Smooth muscle cell (in vitro differentiated cells): ENCODE measurements around the gene CREB5. TPM values are rescaled to one million over a fixed set of nuclear protein-coding genes. Genes with fewer than 3 reads are reported as not detected.

ENCODE experiments used
- DNase-seq: peaks from one replicate; lab custom pipeline; 2025; ENCODE audit not compliant: unreplicated experiment; lab: John Stamatoyannopoulos, UW
- H2AFZ ChIP-seq: fragments of 200-600 bp; sonication (generic); 2 replicates; pipeline ENCODE4 v1.6.0; 2016; ENCODE audit warnings: antibody characterized with exemption, low read depth, mild to moderate bottlenecking
- H3F3A ChIP-seq: fragments of 200-600 bp; sonication (generic); 2 replicates; pipeline ENCODE4 v1.6.0; 2017; ENCODE audit warnings: antibody characterized with exemption, low read depth
- H3K27ac ChIP-seq: fragments of 200-600 bp; sonication (generic); 2 replicates; pipeline ENCODE4 v1.5.1; 2016; ENCODE audit warnings: low read depth, mild to moderate bottlenecking
- H3K27me3 ChIP-seq: fragments of 200-600 bp; sonication (generic); 2 replicates; pipeline ENCODE4 v1.6.1; 2016; ENCODE audit warnings: low read depth, mild to moderate bottlenecking
- H3K36me3 ChIP-seq: fragments of 200-600 bp; sonication (generic); 2 replicates; pipeline ENCODE4 v1.5.1; 2016; ENCODE audit warnings: low read depth
- H3K4me1 ChIP-seq: fragments of 200-600 bp; sonication (generic); 2 replicates; pipeline ENCODE4 v1.5.1; 2016; ENCODE audit warnings: low read depth
- H3K4me2 ChIP-seq: fragments of 200-600 bp; sonication (generic); 2 replicates; pipeline ENCODE4 v1.6.0; 2016; ENCODE audit warnings: mild to moderate bottlenecking
- H3K4me3 ChIP-seq: fragments of 200-600 bp; sonication (generic); 2 replicates; pipeline ENCODE4 v1.5.1; 2016; ENCODE audit warnings: mild to moderate bottlenecking
- H3K79me2 ChIP-seq: fragments of 200-600 bp; sonication (generic); 2 replicates; pipeline ENCODE4 v1.6.0; 2016; ENCODE audit warnings: low read depth, mild to moderate bottlenecking
- H3K9ac ChIP-seq: fragments of 200-600 bp; sonication (generic); 2 replicates; pipeline ENCODE4 v1.6.0; 2016; ENCODE audit warnings: low read depth
- H3K9me3 ChIP-seq: fragments of 200-600 bp; sonication (generic); replicated peaks from 2 replicates; pipeline ENCODE4 v1.5.1; 2016; ENCODE audit warnings: low read depth
- H4K20me1 ChIP-seq: fragments of 200-600 bp; sonication (generic); 2 replicates; pipeline ENCODE4 v1.6.0; 2016; ENCODE audit warnings: low read depth
- CTCF ChIP-seq: fragments of 200-600 bp; sonication (generic); IDR thresholded peaks from 2 replicates; pipeline ENCODE4 v1.5.1; 2017; ENCODE audit warnings: borderline replicate concordance, mild to moderate bottlenecking, antibody characterized with exemption; ENCODE audit not compliant: insufficient read depth, poor library complexity, severe bottlenecking
- WGBS: methylation state at CpG from one replicate; pipeline ENCODE4 v1.1.7; 2016; ENCODE audit warnings: low lambda C conversion rate; 5-methylcytosine and 5-hydroxymethylcytosine counted together
- polyA plus RNA-seq: library from polyadenylated mRNA; unstranded; fragments of >200 nt; fragmentation: Nextera tagmentation; extraction: Ambion mirVana; gene quantifications from 2 replicates; pipeline ENCODE4 v1.2.1, GENCODE V29; 2016
- total RNA-seq: library from RNA; depleted of rRNA; stranded (reverse); fragments of >200 nt; gene quantifications from 2 replicates; pipeline ENCODE4 v1.2.3, GENCODE V29; 2014

Gene CREB5
- total and polyA plus RNA-seq, 2 experiments from 2014 or later, result 6.2 to 18.2 TPM

DNA sequence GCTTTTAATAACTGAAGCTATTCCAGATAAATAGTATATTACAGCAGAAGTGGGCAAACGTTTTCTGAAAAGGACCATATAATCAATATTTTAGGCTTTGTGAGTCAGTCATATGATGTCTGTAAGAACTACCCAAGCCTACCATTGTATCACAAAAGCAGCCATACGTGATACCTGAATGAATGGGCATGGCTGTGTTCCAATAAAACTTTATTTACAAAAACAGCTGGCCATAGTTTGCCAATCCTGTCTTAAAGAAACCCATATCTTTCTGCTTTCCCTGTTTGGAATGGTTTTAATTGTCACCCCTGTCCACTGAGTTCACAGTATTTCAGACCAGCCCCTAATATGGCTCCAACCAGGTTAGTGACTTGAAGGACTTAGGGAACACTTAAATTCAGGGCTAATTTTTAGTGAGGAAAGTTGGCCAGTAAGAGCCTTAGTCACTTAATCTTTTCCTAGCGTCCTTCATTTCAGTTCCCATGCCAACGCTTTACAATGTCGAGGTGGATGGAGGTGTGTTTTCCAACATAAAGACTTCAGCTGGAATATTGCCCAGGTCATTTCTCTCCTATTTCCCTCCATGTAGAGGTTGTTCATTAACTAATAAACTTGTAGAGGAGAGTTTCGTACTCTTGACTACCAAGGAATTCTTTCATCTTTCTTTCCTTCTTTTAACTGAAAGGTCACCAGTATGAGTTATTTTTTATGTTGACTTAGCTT is 361.3 kb downstream of the CREB5 start:
- Histone ChIP-seq H3K4me1 (no peaks in the 10 kb centered on the region), H3K36me3 (no peaks in the 10 kb centered on the region), H4K20me1 (no peaks in the 10 kb centered on the region), H3F3A (no peaks in the 10 kb centered on the region), H3K79me2 (no peaks in the 10 kb centered on the region), H3K9ac (no peak overlapping the region), H3K27me3 (no peaks in the 10 kb centered on the region), H3K27ac (no peak overlapping the region), H3K4me3 (no peak overlapping the region), H3K4me2 (no peak overlapping the region), H3K9me3 (no peaks in the 10 kb centered on the region), H2AFZ (no peak overlapping the region)
- no peak for DNase-seq
- 91% methylated on average over 6 of the region's 6 CpGs for WGBS
- no peak for TF ChIP-seq CTCF

GRCh38 chr7:28774261-28774988 is 362.1 kb downstream of the CREB5 start:
- no peak overlapping the region for H3K4me3 ChIP-seq
- no peaks in the 10 kb centered on the region for H3K27me3 ChIP-seq
- 82% methylated on average over 4 of the region's 4 CpGs for WGBS
- H4K20me1 ChIP-seq, result no peaks in the 10 kb centered on the region
- no peak overlapping the region for H3K9ac ChIP-seq
- TF ChIP-seq CTCF, result no peak
- no peak overlapping the region for H2AFZ ChIP-seq
- no peak overlapping the region for H3K4me2 ChIP-seq
- H3K9me3 ChIP-seq, result no peaks in the 10 kb centered on the region
- no peaks in the 10 kb centered on the region for H3F3A ChIP-seq
- H3K27ac ChIP-seq, result no peak overlapping the region
- H3K79me2 ChIP-seq, result no peaks in the 10 kb centered on the region
- DNase-seq, result no peak
- H3K4me1 ChIP-seq, result no peaks in the 10 kb centered on the region
- no peaks in the 10 kb centered on the region for H3K36me3 ChIP-seq

DNA sequence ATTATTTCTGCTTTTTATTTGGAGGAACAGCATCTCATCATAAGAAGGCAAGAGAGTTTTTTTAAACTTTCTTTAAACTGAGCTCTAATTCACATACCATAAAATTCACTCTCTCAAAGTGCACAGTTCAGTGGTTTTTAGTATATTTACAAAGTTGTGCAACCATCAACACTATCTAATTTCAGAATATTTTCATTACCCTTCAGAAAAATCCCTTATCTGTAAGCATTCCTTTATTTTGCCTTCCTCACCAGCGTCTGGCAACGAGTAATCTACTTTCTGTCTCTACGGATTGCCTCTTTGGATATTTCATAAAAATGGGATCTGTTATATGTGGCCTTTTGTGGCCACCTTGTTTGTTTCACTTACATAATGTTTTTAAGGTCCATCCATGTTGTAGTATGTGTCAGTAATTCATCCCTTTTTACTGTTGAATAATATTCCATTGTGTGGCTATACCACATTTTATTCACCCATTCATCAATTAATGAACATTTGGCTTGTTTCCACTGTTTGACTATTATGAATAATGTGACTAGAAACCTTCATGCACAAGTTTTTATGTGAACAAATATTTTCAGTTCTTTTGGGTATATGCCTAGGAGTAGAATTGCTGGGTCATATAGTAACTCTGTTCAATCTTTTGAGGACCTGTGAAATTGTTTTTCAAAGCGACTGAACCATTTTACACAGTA is 364.3 kb downstream of the CREB5 start:
- Histone ChIP-seq H3K4me3 (no peak overlapping the region), H4K20me1 (no peaks in the 10 kb centered on the region), H3K27me3 (no peaks in the 10 kb centered on the region), H3K4me1 (no peaks in the 10 kb centered on the region), H3K79me2 (no peaks in the 10 kb centered on the region), H3K4me2 (no peak overlapping the region), H3K36me3 (no peaks in the 10 kb centered on the region), H2AFZ (no peak overlapping the region), H3K9ac (no peak overlapping the region), H3K9me3 (no peaks in the 10 kb centered on the region), H3F3A (no peaks in the 10 kb centered on the region), H3K27ac (no peak overlapping the region)
- no peak for TF ChIP-seq CTCF
- DNase-seq, result no peak
- WGBS, result 67% methylated on average over 4 of the region's 4 CpGs
